ENCODE measurements around the gene HOXA9. TPM values are rescaled to one million over a fixed set of nuclear protein-coding genes. Genes with fewer than 3 reads are reported as not detected.

Gene HOXA9
- total and polyA plus RNA-seq, 2 experiments from 2014 or later = not detected

GRCh38 chr7:27148756-27149641, 16.3 kb downstream of the HOXA9 start:
- no peak for TF ChIP-seq CTCF (IDR thresholded peaks at IDR 0.05; ENCODE audit: low read depth, low read length)
- no peaks in the 10 kb centered on the region for H3K4me1 ChIP-seq (ENCODE audit: low read depth)
- H3K4me3 ChIP-seq = no peak overlapping the region
- no peaks in the 10 kb centered on the region for H3K9me3 ChIP-seq (ENCODE audit: low read depth)
- no peaks in the 10 kb centered on the region for H3K36me3 ChIP-seq
- no peak overlapping the region for H3K27ac ChIP-seq
- DNase-seq (ENCODE audit: low read depth in 1 of 2, low spot score in 1 of 2) = no peak
- peaks cover 100% of the 10 kb centered on the region for H3K27me3 ChIP-seq

- no peaks in the 10 kb centered on the region for H3K36me3 ChIP-seq
- no peaks in the 10 kb centered on the region for H3K4me1 ChIP-seq (ENCODE audit: low read depth)
- H3K4me3 ChIP-seq = no peak overlapping the region
- no peaks in the 10 kb centered on the region for H3K9me3 ChIP-seq (ENCODE audit: low read depth)
- H3K27ac ChIP-seq = no peak overlapping the region
- DNase-seq (ENCODE audit: low read depth in 1 of 2, low spot score in 1 of 2) = no peak
- no peak for TF ChIP-seq CTCF (IDR thresholded peaks at IDR 0.05; ENCODE audit: low read depth, low read length)
- peaks cover 100% of the 10 kb centered on the region for H3K27me3 ChIP-seq
Observed at GRCh38 chr7:27148031-27148755, 17.1 kb downstream of the HOXA9 start.

GRCh38 chr7:27147199-27148030, 17.9 kb downstream of the HOXA9 start, which contains the start of gene HOXA6:
Gene HOXA6, minus strand, starts transcription at chr7:27147774. Its CDS starts 25 bp downstream, at chr7:27147749.
- Histone ChIP-seq H3K4me1 (ENCODE audit: low read depth) (no peaks in the 10 kb centered on the region), H3K4me3 (no peak within 1 kb of the TSS), H3K27ac (no peak within 1 kb of the TSS), H3K36me3 (no peaks in the 10 kb centered on the region), H3K9me3 (ENCODE audit: low read depth) (no peaks in the 10 kb centered on the region), H3K27me3 (peaks cover 100% of the 10 kb centered on the region)
- TF ChIP-seq CTCF (IDR thresholded peaks at IDR 0.05; ENCODE audit: low read depth, low read length) = no peak
- no peak for DNase-seq (ENCODE audit: low read depth in 1 of 2, low spot score in 1 of 2)

GRCh38 chr7:27146491-27147198, 18.7 kb downstream of the HOXA9 start:
- H3K27ac ChIP-seq = no peak overlapping the region
- H3K4me3 ChIP-seq = no peak overlapping the region
- no peak for DNase-seq (ENCODE audit: low read depth in 1 of 2, low spot score in 1 of 2)
- peaks cover 100% of the 10 kb centered on the region for H3K27me3 ChIP-seq
- H3K36me3 ChIP-seq = no peaks in the 10 kb centered on the region
- no peak for TF ChIP-seq CTCF (IDR thresholded peaks at IDR 0.05; ENCODE audit: low read depth, low read length)
- no peaks in the 10 kb centered on the region for H3K9me3 ChIP-seq (ENCODE audit: low read depth)
- H3K4me1 ChIP-seq (ENCODE audit: low read depth) = no peaks in the 10 kb centered on the region
